Left hindlimb (tissue), 1 donor: Measurements from ENCODE around the gene CAMTA1.
"Not testable (repeated sequence)": the region's sequence is repeated elsewhere in the genome, so short reads cannot be mapped to it uniquely, and the experiment has no call there.

Source experiments
- DNase-seq: peaks from one replicate; pipeline ENCODE4 v3.0.0-alpha.2; 2018

CAMTA1 gene

DNA sequence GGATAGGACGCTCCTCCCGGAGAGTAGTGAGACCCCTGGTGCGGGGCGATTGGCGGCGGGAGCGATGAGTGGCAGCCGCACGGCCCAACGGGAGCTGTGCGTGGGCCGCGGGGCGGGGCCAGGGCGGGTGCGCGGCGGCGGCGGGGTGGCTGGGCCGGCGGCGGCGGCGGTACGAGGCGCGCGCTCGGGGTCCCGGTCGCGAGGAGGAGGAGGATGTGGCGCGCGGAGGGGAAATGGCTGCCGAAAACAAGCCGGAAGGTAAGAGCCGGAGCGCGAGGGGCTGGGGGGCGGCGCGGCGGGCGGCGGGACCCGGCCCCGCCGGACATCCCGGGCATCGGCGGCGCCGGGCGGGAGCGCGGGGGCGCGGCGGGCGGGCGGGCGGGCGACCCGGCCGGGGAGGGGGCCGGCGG is at the start of gene CAMTA1:
Gene CAMTA1, plus strand, starts transcription at position 137 of the 410 bp plus-strand sequence. Its CDS starts 77 bp downstream, at position 214.
- no peak for DNase-seq

DNA sequence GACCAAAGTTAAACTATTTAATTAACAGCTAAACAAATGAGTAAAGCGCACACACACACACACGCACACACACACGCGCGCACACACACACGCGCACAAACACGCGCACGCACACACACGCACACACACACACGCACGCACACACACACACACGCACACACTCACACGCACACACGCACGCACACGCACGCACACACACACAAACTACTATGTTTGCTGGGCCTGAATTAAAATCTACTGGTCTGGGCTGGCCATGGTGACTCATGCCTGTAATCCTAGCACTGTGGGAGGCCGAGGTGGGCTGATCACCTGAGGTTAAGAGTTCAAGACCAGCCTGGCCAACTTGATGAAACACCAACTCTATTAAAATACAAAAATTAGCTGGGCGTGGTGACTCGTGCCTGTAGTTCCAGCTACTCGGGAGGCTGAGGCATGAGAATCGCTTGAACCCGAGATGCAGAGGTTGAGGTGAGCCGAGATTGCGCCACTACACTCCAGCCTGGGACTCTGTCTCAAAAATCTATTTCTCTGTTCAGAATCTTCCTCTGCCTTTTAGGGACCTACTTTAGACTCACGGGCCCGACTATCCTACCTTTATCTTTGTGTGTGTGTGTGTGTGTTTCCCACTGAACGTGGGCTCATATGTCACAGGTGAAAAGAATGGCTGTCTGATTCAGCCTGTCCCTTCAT is 46.1 kb upstream of the CAMTA1 start:
- DNase-seq, result no peak

- not testable (repeated sequence) for DNase-seq
Measured at GRCh38 chr1:6742676-6743188, 42.5 kb upstream of the CAMTA1 start.

DNA sequence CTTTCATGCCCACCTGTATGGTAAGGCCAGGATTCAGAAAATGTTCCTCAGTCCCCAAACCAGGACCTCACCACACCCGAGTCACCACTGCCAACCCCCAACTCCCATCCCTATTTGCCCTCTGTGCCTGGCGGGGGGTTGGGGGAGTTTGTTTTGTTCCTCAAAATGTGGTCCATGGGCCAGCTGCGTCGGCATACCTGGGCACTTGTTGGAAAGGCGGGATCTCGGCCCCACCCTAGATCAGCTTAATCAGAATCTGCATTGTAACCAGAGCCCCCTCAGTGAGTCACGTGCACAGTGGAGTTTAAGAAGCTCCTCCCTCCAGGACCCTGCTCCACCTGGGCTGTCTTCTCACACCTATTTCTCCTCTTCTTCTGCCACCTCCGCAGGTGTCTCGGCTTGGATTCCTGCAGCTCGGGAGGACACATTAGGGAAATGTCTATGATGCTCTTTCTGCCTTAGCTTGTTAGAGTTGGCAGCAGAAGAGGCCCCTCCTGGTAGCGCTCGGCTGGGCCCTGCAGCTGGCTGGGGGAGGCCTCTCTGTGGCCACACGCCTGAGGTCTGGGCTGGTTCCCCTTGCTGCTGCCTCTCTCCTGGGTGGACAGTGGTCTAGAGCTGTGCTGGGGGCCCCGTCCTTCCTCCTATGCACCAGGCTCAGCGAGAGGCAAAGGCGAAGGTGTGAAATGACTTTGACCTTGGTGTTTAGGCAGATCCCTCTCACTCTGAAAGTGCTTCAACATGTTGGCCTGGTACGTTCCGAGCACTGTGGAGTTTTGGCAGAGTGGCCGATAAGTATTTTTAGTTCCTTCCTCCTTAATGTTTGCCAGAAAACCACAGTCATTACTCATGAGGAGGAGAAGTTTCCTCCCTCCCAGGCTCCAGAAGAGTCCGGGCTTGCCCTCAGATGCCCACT is 41.8 kb upstream of the CAMTA1 start:
- peak; percentile 80 for DNase-seq

DNA sequence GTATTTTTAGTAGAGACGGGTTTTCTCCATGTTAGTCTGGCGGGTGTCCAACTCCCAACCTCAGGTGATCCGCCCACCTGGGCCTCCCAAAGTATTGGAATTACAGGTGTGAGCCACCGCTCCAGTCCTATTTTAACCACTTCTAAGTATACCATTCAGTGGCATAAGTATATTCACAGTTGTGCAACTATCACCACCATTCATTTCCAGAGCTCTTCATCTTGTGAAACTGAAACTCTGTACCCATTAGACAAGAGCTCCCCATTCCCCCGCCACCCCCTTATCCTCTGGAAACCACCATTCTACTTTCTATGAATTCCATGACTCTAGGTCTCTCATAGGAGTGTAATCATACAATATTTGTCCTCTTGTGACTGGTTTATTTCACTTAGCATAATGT is 40.2 kb upstream of the CAMTA1 start:
- no peak for DNase-seq

- no peak for DNase-seq
Measured at GRCh38 chr1:6747674-6748073, 37.6 kb upstream of the CAMTA1 start.

GRCh38 chr1:6750490-6750889 is 34.8 kb upstream of the CAMTA1 start:
- no peak for DNase-seq

- DNase-seq, result no peak
Measured at GRCh38 chr1:6753320-6754140, 31.7 kb upstream of the CAMTA1 start.

DNA sequence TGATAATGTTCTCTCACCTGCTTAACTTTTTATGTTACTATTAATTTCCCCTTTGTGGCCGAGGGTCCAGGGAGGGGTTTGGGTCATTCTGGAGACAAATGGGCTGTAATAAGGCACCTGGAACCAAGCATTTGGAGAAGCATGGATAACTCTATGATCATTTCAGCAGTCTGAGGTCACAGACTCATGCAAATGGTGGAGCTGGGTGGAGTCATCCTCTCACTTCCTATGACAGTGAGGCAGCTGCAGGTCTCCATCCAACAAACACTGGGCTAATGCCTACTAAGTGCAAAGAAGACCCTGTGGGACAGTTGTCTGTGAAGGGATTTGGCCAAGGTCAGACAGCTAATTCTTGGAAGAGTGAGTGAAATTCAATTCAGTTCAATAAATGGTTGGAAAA is 28.8 kb upstream of the CAMTA1 start:
- DNase-seq, result no peak

DNA sequence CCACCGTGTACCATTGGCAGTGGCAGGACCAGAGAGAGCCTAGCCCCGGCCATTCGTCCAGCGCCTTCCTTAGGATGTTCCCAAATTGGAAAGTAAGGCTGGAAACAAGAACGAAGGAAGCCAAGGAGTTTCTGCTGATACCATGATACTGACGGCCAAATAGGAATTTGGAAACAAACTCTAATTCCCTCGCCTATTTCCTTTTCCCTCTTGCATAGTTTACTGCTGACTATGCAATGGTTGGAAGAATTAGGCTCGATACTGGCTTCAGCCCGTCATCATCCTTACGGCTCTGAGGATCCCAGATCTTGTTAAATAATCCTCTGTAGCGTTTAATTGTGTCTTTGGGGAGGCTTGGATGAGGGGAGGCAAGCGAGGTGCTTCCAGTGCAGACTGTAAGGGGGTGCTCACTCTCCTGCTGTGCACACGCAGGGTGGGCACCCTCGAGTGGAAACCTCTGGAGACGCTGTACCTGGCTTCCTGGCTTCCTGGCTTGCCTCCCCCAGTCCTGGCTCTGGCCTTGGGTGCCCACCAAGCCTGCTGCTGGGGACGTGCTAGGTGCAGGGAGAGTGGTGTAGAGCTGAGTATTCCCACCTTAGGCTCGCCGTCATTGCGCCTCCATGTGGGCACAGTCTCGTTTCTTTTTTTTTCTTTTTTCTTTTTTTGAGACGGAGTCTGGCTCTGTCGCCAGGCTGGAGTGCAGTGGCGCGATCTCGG is 27.4 kb upstream of the CAMTA1 start:
- no peak for DNase-seq

GRCh38 chr1:6761196-6761737 is 24.0 kb upstream of the CAMTA1 start:
- DNase-seq, result no peak

GRCh38 chr1:6762060-6762459 is 23.2 kb upstream of the CAMTA1 start:
- no peak for DNase-seq

DNA sequence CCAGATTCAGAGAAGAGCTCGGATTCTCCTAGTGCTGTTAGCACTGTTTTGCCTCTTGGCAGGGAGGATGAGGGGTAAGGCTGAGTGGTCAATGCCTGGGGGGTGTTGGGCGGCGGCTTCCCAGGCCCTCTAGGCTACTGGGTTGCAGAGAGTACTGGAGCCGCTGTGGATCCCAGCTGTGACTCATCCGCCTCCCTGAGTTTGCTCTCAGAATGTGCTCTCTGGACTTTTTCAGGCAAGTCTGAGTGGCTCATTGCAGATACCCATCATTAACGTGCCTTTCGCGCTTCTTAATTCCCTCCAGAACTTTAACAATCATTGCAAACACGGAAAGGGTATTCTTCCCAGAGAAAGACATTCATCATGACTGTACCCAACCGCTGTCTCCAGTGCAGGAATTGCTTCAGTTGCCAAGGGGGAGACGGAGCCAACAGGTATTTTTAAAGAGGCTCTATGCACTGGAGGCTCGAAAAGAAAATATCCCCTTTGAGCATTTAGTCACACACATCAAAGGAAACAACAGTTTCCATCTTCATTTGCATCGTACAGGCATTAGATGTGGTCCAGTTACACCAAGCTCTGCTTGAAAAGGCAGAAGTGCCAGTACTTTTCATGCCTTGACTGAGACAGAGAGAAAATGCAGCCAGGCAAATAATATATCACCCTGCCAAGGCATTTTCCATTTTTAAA is 14.4 kb upstream of the CAMTA1 start:
- DNase-seq, result no peak

DNA sequence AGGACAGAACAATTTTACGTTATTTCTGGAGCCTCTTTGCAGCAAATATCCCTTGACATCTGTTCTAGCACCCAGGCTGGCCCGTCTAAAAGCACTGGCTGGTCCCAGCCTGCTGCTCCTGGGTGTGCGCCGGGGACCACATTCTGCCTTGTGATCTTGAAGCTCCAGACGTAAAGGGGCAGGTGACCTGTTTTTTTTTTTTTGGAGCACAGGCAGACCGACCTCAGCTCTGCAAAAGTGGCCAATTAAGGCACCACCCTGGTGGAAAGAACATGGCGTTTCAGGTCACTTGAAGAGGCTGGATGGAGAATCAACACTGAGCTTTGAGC is 13.8 kb upstream of the CAMTA1 start:
- DNase-seq, result no peak

- no peak for DNase-seq
Measured at GRCh38 chr1:6774381-6774780, 10.9 kb upstream of the CAMTA1 start.

GRCh38 chr1:6775261-6776043 is 9.8 kb upstream of the CAMTA1 start:
- no peak for DNase-seq

DNA sequence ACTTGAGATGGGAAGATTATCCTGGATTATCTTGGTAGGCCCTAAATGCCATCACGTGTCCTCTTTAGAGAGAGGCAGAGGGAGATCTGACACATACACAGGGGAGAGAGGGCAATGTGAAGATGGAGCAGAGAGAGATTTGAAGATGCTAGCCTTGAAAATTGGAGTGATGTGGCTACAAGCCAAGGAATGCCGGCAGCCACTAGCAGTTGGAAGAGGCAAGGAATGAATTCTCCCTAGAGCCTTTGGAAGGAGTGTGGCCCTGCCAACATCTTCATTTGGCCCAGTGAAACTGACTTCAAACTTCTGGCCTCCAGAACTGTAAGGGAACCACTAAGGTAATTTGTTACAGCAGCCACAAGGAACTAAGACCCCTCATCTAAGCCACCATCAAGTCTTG is 8.9 kb upstream of the CAMTA1 start:
- no peak for DNase-seq

- no peak for DNase-seq
Measured at GRCh38 chr1:6776895-6777294, 8.4 kb upstream of the CAMTA1 start.

DNA sequence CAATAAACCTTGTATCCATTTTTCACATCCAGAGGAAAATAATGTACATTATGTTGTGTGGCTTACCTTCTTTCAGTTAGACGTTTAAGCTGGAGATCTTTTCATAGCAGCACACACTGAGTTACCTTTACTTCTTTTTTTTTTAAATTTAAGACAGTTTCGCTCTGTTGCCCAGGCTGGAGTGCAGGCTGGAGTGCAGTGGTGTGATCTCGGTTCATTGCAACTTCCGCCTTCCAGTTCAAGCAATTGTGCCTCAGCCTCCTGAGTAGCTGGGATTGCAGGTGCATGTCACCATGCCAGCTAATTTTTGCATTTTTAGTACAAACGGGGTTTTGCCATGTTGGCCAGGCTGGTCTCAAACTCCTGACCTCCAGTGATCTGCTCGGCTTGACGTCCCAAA is 7.4 kb upstream of the CAMTA1 start:
- DNase-seq, result no peak

DNA sequence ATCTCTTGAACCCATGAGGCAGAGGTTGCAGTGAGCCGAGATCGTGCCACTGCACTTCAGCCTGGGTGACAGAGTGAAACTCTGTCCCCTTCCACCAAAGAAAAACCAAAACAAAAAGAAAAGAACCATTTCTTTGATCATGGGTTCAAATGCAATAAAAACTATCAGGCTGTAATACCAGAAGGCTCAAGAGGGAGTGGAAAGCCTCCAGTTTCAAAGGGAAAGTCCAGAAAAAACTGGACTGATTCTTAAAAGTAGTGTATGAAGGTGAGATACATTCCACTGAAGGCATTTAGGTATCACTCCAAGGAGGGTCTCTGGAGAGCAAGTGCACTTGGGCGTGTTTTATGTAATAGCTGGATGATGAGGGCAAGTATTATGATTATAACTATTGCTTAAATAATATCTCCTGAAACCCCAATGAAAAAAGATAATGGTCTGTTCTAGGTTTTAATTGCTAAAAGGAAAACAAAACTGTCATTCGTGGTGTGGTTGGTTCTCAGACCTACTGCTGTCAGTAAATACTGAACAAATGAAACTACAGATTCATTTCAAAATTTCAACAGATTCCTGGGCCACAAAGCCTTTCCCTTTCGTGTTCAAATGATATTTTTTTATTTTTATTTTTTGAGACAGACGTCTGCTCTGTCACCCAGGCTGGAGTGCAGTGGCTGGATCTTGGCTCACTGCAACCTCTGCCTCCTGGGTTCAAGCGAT is 6.0 kb upstream of the CAMTA1 start:
- DNase-seq, result no peak
